ENCODE measurements around the gene ATAD3A. TPM values are rescaled to one million over a fixed set of nuclear protein-coding genes. Genes with fewer than 3 reads are reported as not detected.

Gene ATAD3A
- total RNA-seq, 1 experiment from 2014 or later = 55.8 TPM

DNA sequence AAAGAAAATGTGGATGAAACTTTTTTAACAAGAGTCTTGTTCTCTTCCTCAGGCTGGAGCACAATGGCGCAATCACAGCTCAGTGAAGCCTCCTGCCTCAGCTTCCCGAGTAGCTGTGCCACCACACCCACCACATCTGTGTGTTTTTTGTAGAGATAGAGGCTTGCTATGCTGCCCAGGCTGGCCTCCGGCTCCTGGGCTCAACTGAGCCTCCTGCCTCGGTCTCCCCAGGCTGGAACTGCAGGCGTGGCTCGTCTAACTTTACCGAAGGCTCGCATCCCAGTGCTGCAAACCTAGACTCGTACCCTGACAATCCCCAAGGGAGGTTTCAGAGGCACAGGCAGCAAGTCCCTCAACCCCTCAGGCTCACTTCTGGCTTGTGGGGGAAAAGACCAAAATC lies 48.2 kb downstream of the ATAD3A start:
- Histone ChIP-seq H2AFZ (ENCODE audit: low read length) (no peak overlapping the region), H3K9ac (ENCODE audit: extremely low read depth, insufficient read length, low read length) (no peak overlapping the region), H3K56ac (ENCODE audit: insufficient read length, low read depth, low read length) (no peak overlapping the region), H3K9me3 (ENCODE audit: control insufficient read depth, low read depth, low read length) (no peaks in the 10 kb centered on the region), H3K14ac (ENCODE audit: insufficient read depth, low read length) (no peak overlapping the region), H3K4me2 (ENCODE audit: insufficient read depth, insufficient read length, low read length) (no peak overlapping the region), H3K27me3 (ENCODE audit: insufficient read depth, low read length) (no peaks in the 10 kb centered on the region), H3K4me1 (ENCODE audit: insufficient read depth, low read length) (no peaks in the 10 kb centered on the region), H4K20me1 (ENCODE audit: control insufficient read depth, insufficient read depth, insufficient read length) (no peaks in the 10 kb centered on the region), H3K23me2 (ENCODE audit: insufficient read length, low read depth, low read length, poor library complexity, severe bottlenecking) (no peaks in the 10 kb centered on the region), H3K79me2 (ENCODE audit: insufficient read depth, low read length) (peaks cover 4% of the 10 kb centered on the region; the same call in 1 of the 2 replicates), H4K91ac (ENCODE audit: insufficient read length, low read depth, low read length) (no peak overlapping the region), H2BK12ac (ENCODE audit: insufficient read length, low read depth, low read length) (no peak overlapping the region), H2AK5ac (ENCODE audit: insufficient read length, low read length) (no peak overlapping the region), H3K4ac (ENCODE audit: low read depth, low read length) (no peak overlapping the region), H2BK5ac (ENCODE audit: insufficient read length, low read length) (no peak overlapping the region), H3K23ac (ENCODE audit: insufficient read length, low read depth, low read length) (no peak overlapping the region), H2BK20ac (ENCODE audit: low read depth, low read length, poor library complexity, severe bottlenecking) (no peak overlapping the region), H3T11ph (ENCODE audit: low read length) (no peak overlapping the region), H3K27ac (ENCODE audit: insufficient read length, low read depth, low read length) (no peak overlapping the region), H2BK15ac (ENCODE audit: low read depth, low read length) (no peak overlapping the region), H2BK120ac (ENCODE audit: low read depth, low read length, poor library complexity, severe bottlenecking) (no peak overlapping the region), H4K5ac (ENCODE audit: insufficient read length, low read depth, low read length) (no peak overlapping the region), H3K79me1 (ENCODE audit: insufficient read depth, low read depth, low read length, poor library complexity, severe bottlenecking) (peaks cover 6% of the 10 kb centered on the region), H3K18ac (ENCODE audit: insufficient read length, low read depth, low read length) (no peak overlapping the region), H4K8ac (replicated peaks; ENCODE audit: insufficient read length, low read depth, low read length) (no peak overlapping the region)
- no peak for TF ChIP-seq CTCF (conservative IDR thresholded peaks at IDR 0.05)
- no peak for DNase-seq
- Mint-ChIP-seq H3K9me3 (no peaks in the 10 kb centered on the region), H3K27ac (no peak overlapping the region), H3K27me3 (ENCODE audit: low read depth) (no peaks in the 10 kb centered on the region; the same call in 1 of the 2 replicates), H3K36me3 (ENCODE audit: insufficient read depth in 1 of 3, low read depth in 3 of 3) (peaks cover 29 to 53% (median 40%) of the 10 kb centered on the region in 3 experiments), H3K4me1 (no peaks in the 10 kb centered on the region), H3K4me3 (no peak overlapping the region)
- no CpG with 5 or more reads among the region's 9 CpGs for WGBS (ENCODE audit: extremely low coverage, insufficient read length, low lambda C conversion rate)
